Measurements from ENCODE around the gene SSBP3.

DNA sequence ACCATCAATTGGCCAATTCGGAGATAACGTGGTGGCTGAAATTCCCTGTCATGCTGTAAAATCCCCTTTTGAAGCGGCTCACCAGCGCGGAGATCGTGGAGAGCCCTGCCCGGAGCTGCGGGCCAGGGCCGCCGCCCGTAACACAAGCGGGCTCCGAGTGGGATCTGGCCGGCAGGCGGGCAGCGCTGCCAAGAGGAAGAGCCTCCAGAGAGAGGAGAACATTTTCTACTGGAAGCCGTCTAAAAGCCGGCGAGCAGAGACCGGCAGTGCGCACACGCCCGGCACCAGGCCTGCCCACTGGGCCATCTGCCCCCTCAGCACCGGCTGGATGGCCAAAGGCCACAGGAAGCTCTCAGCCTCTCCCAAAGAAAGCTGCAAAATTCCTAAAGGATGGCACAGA is 15.5 kb downstream of the SSBP3 start:
- TF ChIP-seq, protein P1, sequence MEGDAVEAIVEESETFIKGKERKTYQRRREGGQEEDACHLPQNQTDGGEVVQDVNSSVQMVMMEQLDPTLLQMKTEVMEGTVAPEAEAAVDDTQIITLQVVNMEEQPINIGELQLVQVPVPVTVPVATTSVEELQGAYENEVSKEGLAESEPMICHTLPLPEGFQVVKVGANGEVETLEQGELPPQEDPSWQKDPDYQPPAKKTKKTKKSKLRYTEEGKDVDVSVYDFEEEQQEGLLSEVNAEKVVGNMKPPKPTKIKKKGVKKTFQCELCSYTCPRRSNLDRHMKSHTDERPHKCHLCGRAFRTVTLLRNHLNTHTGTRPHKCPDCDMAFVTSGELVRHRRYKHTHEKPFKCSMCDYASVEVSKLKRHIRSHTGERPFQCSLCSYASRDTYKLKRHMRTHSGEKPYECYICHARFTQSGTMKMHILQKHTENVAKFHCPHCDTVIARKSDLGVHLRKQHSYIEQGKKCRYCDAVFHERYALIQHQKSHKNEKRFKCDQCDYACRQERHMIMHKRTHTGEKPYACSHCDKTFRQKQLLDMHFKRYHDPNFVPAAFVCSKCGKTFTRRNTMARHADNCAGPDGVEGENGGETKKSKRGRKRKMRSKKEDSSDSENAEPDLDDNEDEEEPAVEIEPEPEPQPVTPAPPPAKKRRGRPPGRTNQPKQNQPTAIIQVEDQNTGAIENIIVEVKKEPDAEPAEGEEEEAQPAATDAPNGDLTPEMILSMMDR (IDR thresholded peaks at IDR 0.05), result no peak
- TF ChIP-seq POLR2A (IDR thresholded peaks at IDR 0.05) (no peak), EP300 (IDR thresholded peaks at IDR 0.05) (no peak)
